Ishikawa (cell line): Measurements from ENCODE around the gene PTPRN2.

ENCODE experiments used
- CEBPB ChIP-seq: IDR thresholded peaks from 2 replicates; pipeline ENCODE4 v1.6.1; 2012
- EGR1 ChIP-seq: IDR thresholded peaks from 2 replicates; pipeline ENCODE4 v1.6.1; 2012
- EP300 ChIP-seq: IDR thresholded peaks from 2 replicates; pipeline ENCODE4 v1.6.1; 2012; ENCODE audit warnings: borderline replicate concordance
- NFIC ChIP-seq: IDR thresholded peaks from 2 replicates; pipeline ENCODE4 v1.6.1; 2012
- RAD21 ChIP-seq: IDR thresholded peaks from 2 replicates; pipeline ENCODE4 v1.6.1; 2012; ENCODE audit warnings: low read depth
- TAF1 ChIP-seq: IDR thresholded peaks from 2 replicates; pipeline ENCODE4 v1.6.1; 2012; ENCODE audit warnings: low read depth, mild to moderate bottlenecking
- TCF12 ChIP-seq: IDR thresholded peaks from 2 replicates; pipeline ENCODE4 v1.6.1; 2012; ENCODE audit warnings: low read depth
- TEAD4 ChIP-seq: IDR thresholded peaks from 2 replicates; pipeline ENCODE4 v1.6.1; 2012
- ZBTB7A ChIP-seq: IDR thresholded peaks from 2 replicates; pipeline ENCODE4 v1.6.1; 2012; ENCODE audit warnings: low read depth
- TF ChIP-seq, protein P1 (sequence below): IDR thresholded peaks from 2 replicates; pipeline ENCODE4 v1.6.1; 2012
- TF ChIP-seq, protein P2 (sequence below): IDR thresholded peaks from 2 replicates; pipeline ENCODE4 v1.6.1; 2012; ENCODE audit warnings: low read depth, mild to moderate bottlenecking
- TF ChIP-seq, protein P3 (sequence below): IDR thresholded peaks from 2 replicates; pipeline ENCODE4 v1.6.1; 2012

- TF ChIP-seq, protein P1, sequence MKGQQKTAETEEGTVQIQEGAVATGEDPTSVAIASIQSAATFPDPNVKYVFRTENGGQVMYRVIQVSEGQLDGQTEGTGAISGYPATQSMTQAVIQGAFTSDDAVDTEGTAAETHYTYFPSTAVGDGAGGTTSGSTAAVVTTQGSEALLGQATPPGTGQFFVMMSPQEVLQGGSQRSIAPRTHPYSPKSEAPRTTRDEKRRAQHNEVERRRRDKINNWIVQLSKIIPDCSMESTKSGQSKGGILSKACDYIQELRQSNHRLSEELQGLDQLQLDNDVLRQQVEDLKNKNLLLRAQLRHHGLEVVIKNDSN = no peak
- TF ChIP-seq CEBPB (no peak), TCF12 (no peak), EP300 (no peak), TAF1 (no peak), RAD21 (no peak), TEAD4 (no peak), NFIC (no peak), ZBTB7A (no peak), EGR1 (no peak)
- TF ChIP-seq, protein P2, sequence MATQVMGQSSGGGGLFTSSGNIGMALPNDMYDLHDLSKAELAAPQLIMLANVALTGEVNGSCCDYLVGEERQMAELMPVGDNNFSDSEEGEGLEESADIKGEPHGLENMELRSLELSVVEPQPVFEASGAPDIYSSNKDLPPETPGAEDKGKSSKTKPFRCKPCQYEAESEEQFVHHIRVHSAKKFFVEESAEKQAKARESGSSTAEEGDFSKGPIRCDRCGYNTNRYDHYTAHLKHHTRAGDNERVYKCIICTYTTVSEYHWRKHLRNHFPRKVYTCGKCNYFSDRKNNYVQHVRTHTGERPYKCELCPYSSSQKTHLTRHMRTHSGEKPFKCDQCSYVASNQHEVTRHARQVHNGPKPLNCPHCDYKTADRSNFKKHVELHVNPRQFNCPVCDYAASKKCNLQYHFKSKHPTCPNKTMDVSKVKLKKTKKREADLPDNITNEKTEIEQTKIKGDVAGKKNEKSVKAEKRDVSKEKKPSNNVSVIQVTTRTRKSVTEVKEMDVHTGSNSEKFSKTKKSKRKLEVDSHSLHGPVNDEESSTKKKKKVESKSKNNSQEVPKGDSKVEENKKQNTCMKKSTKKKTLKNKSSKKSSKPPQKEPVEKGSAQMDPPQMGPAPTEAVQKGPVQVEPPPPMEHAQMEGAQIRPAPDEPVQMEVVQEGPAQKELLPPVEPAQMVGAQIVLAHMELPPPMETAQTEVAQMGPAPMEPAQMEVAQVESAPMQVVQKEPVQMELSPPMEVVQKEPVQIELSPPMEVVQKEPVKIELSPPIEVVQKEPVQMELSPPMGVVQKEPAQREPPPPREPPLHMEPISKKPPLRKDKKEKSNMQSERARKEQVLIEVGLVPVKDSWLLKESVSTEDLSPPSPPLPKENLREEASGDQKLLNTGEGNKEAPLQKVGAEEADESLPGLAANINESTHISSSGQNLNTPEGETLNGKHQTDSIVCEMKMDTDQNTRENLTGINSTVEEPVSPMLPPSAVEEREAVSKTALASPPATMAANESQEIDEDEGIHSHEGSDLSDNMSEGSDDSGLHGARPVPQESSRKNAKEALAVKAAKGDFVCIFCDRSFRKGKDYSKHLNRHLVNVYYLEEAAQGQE = no peak
- TF ChIP-seq, protein P3, sequence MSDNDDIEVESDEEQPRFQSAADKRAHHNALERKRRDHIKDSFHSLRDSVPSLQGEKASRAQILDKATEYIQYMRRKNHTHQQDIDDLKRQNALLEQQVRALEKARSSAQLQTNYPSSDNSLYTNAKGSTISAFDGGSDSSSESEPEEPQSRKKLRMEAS = no peak
Observed at GRCh38 chr7:157523766-157524421, 1063.7 kb downstream of the PTPRN2 start.
